HEK293 (cell line): ENCODE data around the gene KPNA4.

Experiments
- CTCF ChIA-PET: fragments of 350-600 bp; formaldehyde crosslinking; extraction: SDS; loops from one replicate; lab custom pipeline; 2021; ENCODE audit warnings: antibody characterized with exemption; lab: Yijun Ruan, JAX
- POLR2A ChIA-PET: fragments of 300-600 bp; formaldehyde crosslinking; extraction: SDS; loops from one replicate; lab custom pipeline; 2020; ENCODE audit warnings: antibody characterized with exemption, inconsistent platforms; lab: Yijun Ruan, JAX
- H3K27ac ChIP-seq: fragments of 200-500 bp; sonication (Bioruptor generic); 2 replicates; pipeline ENCODE4 v1.5.1; 2014; ENCODE audit warnings: low read depth, low read length, control low read depth, inconsistent platforms; ENCODE audit errors: extremely low read depth
- H3K36me3 ChIP-seq, 2 experiments: fragments of 200-500 bp in 1 of 2; sonication (Bioruptor generic) in 1 of 2; 1 replicate in 1 of 2; 2 replicates in 1 of 2; pipeline ENCODE4 v1.5.1; 2014 to 2017; ENCODE audit warnings: inconsistent platforms in 2 of 2, low read length in 2 of 2; ENCODE audit not compliant: control insufficient read depth in 2 of 2, insufficient read depth in 1 of 2
- H3K4me1 ChIP-seq: fragments of 200-500 bp; sonication (Bioruptor generic); 2 replicates; pipeline ENCODE4 v1.5.1; 2014; ENCODE audit warnings: mild to moderate bottlenecking, low read length, inconsistent platforms; ENCODE audit not compliant: control insufficient read depth, insufficient read depth
- H3K4me3 ChIP-seq: 2 replicates; pipeline ENCODE4 v1.5.1; 2011; ENCODE audit warnings: low read depth, mild to moderate bottlenecking, control low read depth, low read length, moderate library complexity
- H3K9me3 ChIP-seq: fragments of 200-500 bp; sonication (Bioruptor generic); 2 replicates; pipeline ENCODE4 v1.5.1; 2014; ENCODE audit warnings: low read depth, low read length, inconsistent platforms; ENCODE audit not compliant: control insufficient read depth, insufficient read depth
- FEZF1 ChIP-seq: fragments of 450-650 bp; formaldehyde crosslinking; IDR thresholded peaks from 2 replicates; pipeline ENCODE4 v1.5.1; 2016; ENCODE audit warnings: missing biosample characterization, missing genetic modification characterization
- GLIS2 ChIP-seq: fragments of 450-650 bp; formaldehyde crosslinking; IDR thresholded peaks from 2 replicates; pipeline ENCODE4 v1.5.1; 2016; ENCODE audit warnings: missing biosample characterization, missing genetic modification characterization
- HOXD13 ChIP-seq: sonication (generic); formaldehyde crosslinking; IDR thresholded peaks from 2 replicates; pipeline ENCODE4 v1.8.0; 2022; ENCODE audit warnings: missing genetic modification reagents, borderline replicate concordance
- IKZF3 ChIP-seq: fragments of 450-650 bp; IDR thresholded peaks from 2 replicates; pipeline ENCODE4 v1.5.0; 2018; ENCODE audit warnings: missing biosample characterization, mild to moderate bottlenecking, missing genetic modification characterization, moderate library complexity
- KLF1 ChIP-seq: fragments of 450-650 bp; formaldehyde crosslinking; IDR thresholded peaks from 2 replicates; pipeline ENCODE4 v1.5.1; 2016; ENCODE audit warnings: missing biosample characterization, missing genetic modification characterization
- KLF9 ChIP-seq: fragments of 450-650 bp; formaldehyde crosslinking; IDR thresholded peaks from 2 replicates; pipeline ENCODE4 v1.5.1; 2016; ENCODE audit warnings: missing biosample characterization, missing genetic modification characterization, low read depth
- MEIS1 ChIP-seq: sonication (generic); formaldehyde crosslinking; IDR thresholded peaks from 2 replicates; pipeline ENCODE4 v1.8.1; 2022; ENCODE audit warnings: missing genetic modification reagents, mild to moderate bottlenecking, borderline replicate concordance
- MZF1 ChIP-seq: fragments of 450-650 bp; formaldehyde crosslinking; IDR thresholded peaks from 2 replicates; pipeline ENCODE4 v1.5.1; 2017; ENCODE audit warnings: missing biosample characterization, missing genetic modification characterization, borderline replicate concordance
- RBAK ChIP-seq: fragments of 450-650 bp; formaldehyde crosslinking; IDR thresholded peaks from 2 replicates; pipeline ENCODE4 v1.5.1; 2016; ENCODE audit warnings: missing biosample characterization, missing genetic modification characterization
- SETDB1 ChIP-seq: IDR thresholded peaks from one replicate; pipeline ENCODE4 v1.6.1; 2017; ENCODE audit warnings: mild to moderate bottlenecking, low read length, moderate library complexity, mixed read lengths; ENCODE audit not compliant: insufficient read length
- SP7 ChIP-seq: fragments of 450-650 bp; formaldehyde crosslinking; IDR thresholded peaks from 2 replicates; pipeline ENCODE4 v1.5.1; 2016; ENCODE audit warnings: missing biosample characterization, missing genetic modification characterization
- TRIM28 ChIP-seq: IDR thresholded peaks from 2 replicates; pipeline ENCODE4 v1.6.1; 2011; ENCODE audit warnings: low read length, control low read depth, borderline replicate concordance
- ZBTB11 ChIP-seq: fragments of 450-650 bp; formaldehyde crosslinking; conservative IDR thresholded peaks from 2 replicates; pipeline ENCODE4 v1.5.1; 2016; ENCODE audit warnings: low read depth, missing biosample characterization, missing genetic modification characterization
- ZFP37 ChIP-seq: fragments of 450-650 bp; formaldehyde crosslinking; IDR thresholded peaks from 2 replicates; pipeline ENCODE4 v1.5.1; 2016; ENCODE audit warnings: missing biosample characterization, missing genetic modification characterization
- ZFP41 ChIP-seq: fragments of 450-650 bp; formaldehyde crosslinking; IDR thresholded peaks from 2 replicates; pipeline ENCODE4 v1.5.1; 2016; ENCODE audit warnings: missing biosample characterization, missing genetic modification characterization, borderline replicate concordance
- ZNF26 ChIP-seq: fragments of 450-650 bp; formaldehyde crosslinking; IDR thresholded peaks from 2 replicates; pipeline ENCODE4 v1.5.1; 2016; ENCODE audit warnings: missing biosample characterization, missing genetic modification characterization
- ZNF501 ChIP-seq: fragments of 450-650 bp; formaldehyde crosslinking; IDR thresholded peaks from 2 replicates; pipeline ENCODE4 v1.5.1; 2016; ENCODE audit warnings: missing biosample characterization, missing genetic modification characterization
- ZNF518A ChIP-seq: fragments of 450-650 bp; formaldehyde crosslinking; conservative IDR thresholded peaks from 2 replicates; pipeline ENCODE4 v1.5.1; 2016; ENCODE audit warnings: low read depth, missing biosample characterization, missing genetic modification characterization
- ZNF596 ChIP-seq: fragments of 450-650 bp; IDR thresholded peaks from 2 replicates; pipeline ENCODE4 v1.5.0; 2018; ENCODE audit warnings: missing biosample characterization, mild to moderate bottlenecking, missing genetic modification characterization, moderate library complexity
- ZNF600 ChIP-seq: fragments of 450-650 bp; formaldehyde crosslinking; IDR thresholded peaks from 2 replicates; pipeline ENCODE4 v1.5.1; 2016; ENCODE audit warnings: missing biosample characterization, missing genetic modification characterization
- ZNF843 ChIP-seq: fragments of 450-650 bp; formaldehyde crosslinking; IDR thresholded peaks from 2 replicates; pipeline ENCODE4 v1.5.1; 2016; ENCODE audit warnings: missing biosample characterization, missing genetic modification characterization
- TF ChIP-seq, protein P1 (sequence below): fragments of 450-650 bp; formaldehyde crosslinking; IDR thresholded peaks from 2 replicates; pipeline ENCODE4 v1.5.1; 2016; ENCODE audit warnings: missing biosample characterization, missing genetic modification characterization
- TF ChIP-seq, protein P2 (sequence below): sonication (generic); formaldehyde crosslinking; IDR thresholded peaks from 2 replicates; pipeline ENCODE4 v1.8.1; 2022; ENCODE audit warnings: mild to moderate bottlenecking, moderate library complexity, missing genetic modification reagents

KPNA4 gene

GRCh38 chr3:160449636-160450598 is 115.5 kb downstream of the KPNA4 start, which contains the start of gene TRIM59:
TRIM59 (minus strand) TSS chr3:160449786; CDS start chr3:160439183, 10,603 bp downstream.
- ChIA-PET POLR2A (interaction anchor here (0.6 to 3.0 kb wide), 16 partner anchors 9 to 771 kb away, joined by 3 to 22 read pairs (median 4); partner anchors contain the start of genes KPNA4, NMD3 and SMC4), CTCF (interaction anchor here (0.6 to 1.2 kb wide), 3 partner anchors 35 to 471 kb away, joined by 3 read pairs; no protein-coding TSS in a partner anchor)
- H3K36me3 ChIP-seq, result peaks cover 0 to 12% of the 10 kb centered on the region in 2 experiments; a peak in 2 of 3 replicates
- peak within 1 kb of the TSS; percentile 97 for H3K4me3 ChIP-seq
- H3K4me1 ChIP-seq, result no peaks in the 10 kb centered on the region
- no peaks in the 10 kb centered on the region for H3K9me3 ChIP-seq
- H3K27ac ChIP-seq, result peak within 1 kb of the TSS; percentile 85
- TF ChIP-seq ZNF600 (tag by site-specific recombination) (no peak; the same call in 1 of the 2 replicates), ZNF843 (tag by site-specific recombination) (no peak; the same call in 1 of the 2 replicates), ZNF26 (tag by site-specific recombination) (no peak), ZBTB11 (tag by site-specific recombination) (peak; percentile 83), MEIS1 (peak; percentile 88), KLF1 (tag by site-specific recombination) (peak; percentile 55), HOXD13 (CRISPR knock-in tag) (peak; percentile 93), ZFP41 (tag by site-specific recombination) (no peak), ZNF501 (tag by site-specific recombination) (peak; percentile 85; the same call in 1 of the 2 replicates), KLF9 (peak; percentile 38; the same call in 1 of the 2 replicates), IKZF3 (tag by site-specific recombination) (0 out of 2 replicates have a peak, but pooled peaks have one; percentile 32), RBAK (tag by site-specific recombination) (no peak), ZNF518A (tag by site-specific recombination) (no peak), ZNF596 (tag by site-specific recombination) (0 out of 2 replicates have a peak, but pooled peaks have one; percentile 18), TRIM28 (peak; percentile 26; the same call in 1 of the 2 replicates), MZF1 (tag by site-specific recombination) (no peak), SP7 (tag by site-specific recombination) (0 out of 2 replicates have a peak, but pooled peaks have one; percentile 18), SETDB1 (peak; percentile 79), ZFP37 (tag by site-specific recombination) (peak; percentile 15; the same call in 1 of the 2 replicates), FEZF1 (tag by site-specific recombination) (no peak), GLIS2 (peak; percentile 73)
- TF ChIP-seq, protein P1, sequence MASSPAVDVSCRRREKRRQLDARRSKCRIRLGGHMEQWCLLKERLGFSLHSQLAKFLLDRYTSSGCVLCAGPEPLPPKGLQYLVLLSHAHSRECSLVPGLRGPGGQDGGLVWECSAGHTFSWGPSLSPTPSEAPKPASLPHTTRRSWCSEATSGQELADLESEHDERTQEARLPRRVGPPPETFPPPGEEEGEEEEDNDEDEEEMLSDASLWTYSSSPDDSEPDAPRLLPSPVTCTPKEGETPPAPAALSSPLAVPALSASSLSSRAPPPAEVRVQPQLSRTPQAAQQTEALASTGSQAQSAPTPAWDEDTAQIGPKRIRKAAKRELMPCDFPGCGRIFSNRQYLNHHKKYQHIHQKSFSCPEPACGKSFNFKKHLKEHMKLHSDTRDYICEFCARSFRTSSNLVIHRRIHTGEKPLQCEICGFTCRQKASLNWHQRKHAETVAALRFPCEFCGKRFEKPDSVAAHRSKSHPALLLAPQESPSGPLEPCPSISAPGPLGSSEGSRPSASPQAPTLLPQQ (tag by site-specific recombination), result peak; percentile 46; the same call in 1 of the 2 replicates
- TF ChIP-seq, protein P2, sequence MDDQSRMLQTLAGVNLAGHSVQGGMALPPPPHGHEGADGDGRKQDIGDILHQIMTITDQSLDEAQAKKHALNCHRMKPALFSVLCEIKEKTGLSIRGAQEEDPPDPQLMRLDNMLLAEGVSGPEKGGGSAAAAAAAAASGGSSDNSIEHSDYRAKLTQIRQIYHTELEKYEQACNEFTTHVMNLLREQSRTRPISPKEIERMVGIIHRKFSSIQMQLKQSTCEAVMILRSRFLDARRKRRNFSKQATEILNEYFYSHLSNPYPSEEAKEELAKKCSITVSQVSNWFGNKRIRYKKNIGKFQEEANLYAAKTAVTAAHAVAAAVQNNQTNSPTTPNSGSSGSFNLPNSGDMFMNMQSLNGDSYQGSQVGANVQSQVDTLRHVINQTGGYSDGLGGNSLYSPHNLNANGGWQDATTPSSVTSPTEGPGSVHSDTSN (CRISPR knock-in tag), result peak; percentile 98
